GM18951 (cell line): ENCODE data around the gene CARMIL1.

Source experiments
- POLR2A ChIP-seq: IDR thresholded peaks from 4 replicates; pipeline ENCODE4 v1.6.1; 2011; ENCODE audit warnings: mild to moderate bottlenecking; ENCODE audit not compliant: insufficient read length, insufficient read depth; ENCODE audit errors: extremely low read depth
- in situ Hi-C: fragments of 300-500 bp; cut with MboI; formaldehyde crosslinking; loops from one replicate; pipeline ENCODE4 v1.12.0; 2022; ENCODE audit warnings: low sequenced_read_pairs, mixed read lengths, inconsistent platforms; ENCODE audit not compliant: unreplicated experiment

Gene CARMIL1

GRCh38 chr6:25253351-25253750 is 25.8 kb upstream of the CARMIL1 start:
- in situ Hi-C loops: no loop called here

GRCh38 chr6:25254671-25255070 is 24.5 kb upstream of the CARMIL1 start:
- TF ChIP-seq POLR2A: no peak
- in situ Hi-C loops: no loop called here

More at GRCh38 chr6:25253351-25253750, 25.8 kb upstream of the CARMIL1 start:
- no peak for TF ChIP-seq POLR2A

GRCh38 chr6:25257686-25258348 is 21.4 kb upstream of the CARMIL1 start:
- no peak for TF ChIP-seq POLR2A
- in situ Hi-C loops: no loop called here

- in situ Hi-C loops: no loop called here
- TF ChIP-seq POLR2A: no peak
Measured at GRCh38 chr6:25259756-25260155, 19.4 kb upstream of the CARMIL1 start.

GRCh38 chr6:25263657-25264056 is 15.5 kb upstream of the CARMIL1 start:
- no peak for TF ChIP-seq POLR2A
- in situ Hi-C loops: no loop called here

GRCh38 chr6:25266456-25267100 is 12.6 kb upstream of the CARMIL1 start:
- in situ Hi-C loops: no loop called here
- no peak for TF ChIP-seq POLR2A

GRCh38 chr6:25267662-25268061 is 11.5 kb upstream of the CARMIL1 start:
- TF ChIP-seq POLR2A: no peak
- in situ Hi-C loops: no loop called here

GRCh38 chr6:25270559-25270958 is 8.6 kb upstream of the CARMIL1 start:
- no peak for TF ChIP-seq POLR2A
- in situ Hi-C loops: loop anchor here (5.0 kb wide), 1 partner anchor 217 kb away; no protein-coding TSS in a partner anchor

- no peak for TF ChIP-seq POLR2A
- in situ Hi-C loops: no loop called here
Measured at GRCh38 chr6:25275436-25275835, 3.7 kb upstream of the CARMIL1 start.

- no peak for TF ChIP-seq POLR2A
- in situ Hi-C loops: no loop called here
Measured at GRCh38 chr6:25277386-25277785, 1.8 kb upstream of the CARMIL1 start.

- in situ Hi-C loops: no loop called here
- TF ChIP-seq POLR2A: no peak
Measured at GRCh38 chr6:25277857-25278256, 1.3 kb upstream of the CARMIL1 start.

GRCh38 chr6:25278261-25278913 is 787 bp upstream of the CARMIL1 start:
- in situ Hi-C loops: no loop called here
- TF ChIP-seq POLR2A: no peak

GRCh38 chr6:25279748-25280343 is 672 bp downstream of the CARMIL1 start:
- in situ Hi-C loops: no loop called here
- no peak for TF ChIP-seq POLR2A
